GM12865 (cell line): ENCODE measurements around the gene MRPS34.

Experiments used
- DNase-seq: peaks from one replicate; pipeline ENCODE4 v3.0.0; 2010; ENCODE audit warnings: low read depth
- H3K4me3 ChIP-seq: 2 replicates; pipeline ENCODE4 v1.5.1; 2011; ENCODE audit warnings: mild to moderate bottlenecking, low read depth, low read length, control low read depth
- TF ChIP-seq, protein P1 (sequence below): IDR thresholded peaks from 2 replicates; pipeline ENCODE4 v1.5.1; 2011; ENCODE audit warnings: low read length, control low read depth, low read depth, inconsistent platforms; ENCODE audit not compliant: insufficient read depth; ENCODE audit errors: missing control alignments

Gene MRPS34

DNA sequence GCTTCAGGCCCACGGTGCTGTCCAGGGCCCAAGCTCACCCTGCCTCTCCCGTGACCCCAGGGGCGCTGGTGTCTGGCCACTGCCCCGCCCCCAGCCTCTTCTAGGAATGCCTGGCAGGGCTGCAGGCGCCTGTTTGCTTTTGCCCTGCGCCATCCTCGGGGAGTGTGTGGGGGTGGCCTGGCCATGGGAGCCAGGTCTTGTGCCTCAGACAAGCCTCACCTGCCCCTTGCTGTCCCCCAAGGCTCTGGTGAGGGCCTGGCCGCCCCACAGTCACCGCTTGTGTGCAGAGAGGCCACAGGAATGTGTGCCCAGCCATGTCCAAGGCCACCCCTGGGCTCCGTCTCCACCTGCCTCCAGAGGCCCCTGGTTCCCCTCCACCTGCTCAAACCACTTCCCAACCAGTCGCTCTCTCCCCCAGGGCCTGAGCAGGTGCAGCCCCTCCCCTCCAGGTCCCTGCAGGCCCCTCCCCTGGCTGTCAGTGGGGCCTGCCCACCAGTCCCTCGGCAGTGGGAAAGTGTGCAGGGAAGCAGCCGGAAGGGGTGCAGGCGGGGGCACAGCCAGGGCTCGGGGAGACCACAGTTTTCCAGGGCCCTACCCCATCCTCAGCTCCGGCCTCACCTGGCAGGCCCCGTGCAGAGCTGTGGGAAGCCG is 21.4 kb upstream of the MRPS34 start:
- no peak overlapping the region for H3K4me3 ChIP-seq
- DNase-seq = no peak
- TF ChIP-seq, protein P1, sequence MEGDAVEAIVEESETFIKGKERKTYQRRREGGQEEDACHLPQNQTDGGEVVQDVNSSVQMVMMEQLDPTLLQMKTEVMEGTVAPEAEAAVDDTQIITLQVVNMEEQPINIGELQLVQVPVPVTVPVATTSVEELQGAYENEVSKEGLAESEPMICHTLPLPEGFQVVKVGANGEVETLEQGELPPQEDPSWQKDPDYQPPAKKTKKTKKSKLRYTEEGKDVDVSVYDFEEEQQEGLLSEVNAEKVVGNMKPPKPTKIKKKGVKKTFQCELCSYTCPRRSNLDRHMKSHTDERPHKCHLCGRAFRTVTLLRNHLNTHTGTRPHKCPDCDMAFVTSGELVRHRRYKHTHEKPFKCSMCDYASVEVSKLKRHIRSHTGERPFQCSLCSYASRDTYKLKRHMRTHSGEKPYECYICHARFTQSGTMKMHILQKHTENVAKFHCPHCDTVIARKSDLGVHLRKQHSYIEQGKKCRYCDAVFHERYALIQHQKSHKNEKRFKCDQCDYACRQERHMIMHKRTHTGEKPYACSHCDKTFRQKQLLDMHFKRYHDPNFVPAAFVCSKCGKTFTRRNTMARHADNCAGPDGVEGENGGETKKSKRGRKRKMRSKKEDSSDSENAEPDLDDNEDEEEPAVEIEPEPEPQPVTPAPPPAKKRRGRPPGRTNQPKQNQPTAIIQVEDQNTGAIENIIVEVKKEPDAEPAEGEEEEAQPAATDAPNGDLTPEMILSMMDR = no peak

DNA sequence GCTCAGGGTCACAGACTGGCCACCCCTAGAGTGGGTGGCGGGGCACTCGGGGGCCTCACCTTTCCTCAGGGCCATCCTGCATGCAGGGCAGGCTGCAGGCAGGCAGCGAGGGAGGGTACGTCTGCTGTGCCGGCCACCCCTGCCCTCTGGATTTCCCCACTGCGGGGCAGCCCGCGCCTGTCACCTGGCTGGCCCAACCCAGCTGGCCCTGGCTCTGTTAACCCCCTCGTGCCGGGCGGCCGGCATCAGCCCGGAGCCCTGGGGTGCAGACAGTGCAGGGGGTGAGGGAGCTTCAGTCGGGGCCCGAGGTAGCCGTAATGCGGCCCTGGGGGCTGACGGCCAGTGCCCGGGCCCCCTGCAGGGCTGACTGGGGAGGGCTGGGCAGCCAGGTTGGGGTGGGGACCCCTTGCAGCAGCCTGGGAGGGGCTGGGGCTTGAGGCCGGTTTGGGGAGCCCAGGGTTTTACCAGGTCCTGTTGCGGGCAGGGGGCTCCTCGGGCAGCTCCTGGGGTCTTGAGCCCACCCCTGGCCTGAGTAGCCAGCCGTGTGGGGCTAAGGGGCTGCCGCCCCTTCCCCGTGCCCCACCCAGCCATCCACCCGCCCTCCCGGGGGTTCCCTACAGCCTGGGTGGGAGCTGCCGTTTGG is 20.8 kb upstream of the MRPS34 start, which contains the start of gene IGFALS:
Gene IGFALS, minus strand, starts transcription at position 128 of the 643 bp plus-strand sequence. Its CDS starts 53 bp downstream, at position 75.
- no peak within 1 kb of the TSS for H3K4me3 ChIP-seq
- no peak for DNase-seq
- TF ChIP-seq, protein P1 = no peak

DNA sequence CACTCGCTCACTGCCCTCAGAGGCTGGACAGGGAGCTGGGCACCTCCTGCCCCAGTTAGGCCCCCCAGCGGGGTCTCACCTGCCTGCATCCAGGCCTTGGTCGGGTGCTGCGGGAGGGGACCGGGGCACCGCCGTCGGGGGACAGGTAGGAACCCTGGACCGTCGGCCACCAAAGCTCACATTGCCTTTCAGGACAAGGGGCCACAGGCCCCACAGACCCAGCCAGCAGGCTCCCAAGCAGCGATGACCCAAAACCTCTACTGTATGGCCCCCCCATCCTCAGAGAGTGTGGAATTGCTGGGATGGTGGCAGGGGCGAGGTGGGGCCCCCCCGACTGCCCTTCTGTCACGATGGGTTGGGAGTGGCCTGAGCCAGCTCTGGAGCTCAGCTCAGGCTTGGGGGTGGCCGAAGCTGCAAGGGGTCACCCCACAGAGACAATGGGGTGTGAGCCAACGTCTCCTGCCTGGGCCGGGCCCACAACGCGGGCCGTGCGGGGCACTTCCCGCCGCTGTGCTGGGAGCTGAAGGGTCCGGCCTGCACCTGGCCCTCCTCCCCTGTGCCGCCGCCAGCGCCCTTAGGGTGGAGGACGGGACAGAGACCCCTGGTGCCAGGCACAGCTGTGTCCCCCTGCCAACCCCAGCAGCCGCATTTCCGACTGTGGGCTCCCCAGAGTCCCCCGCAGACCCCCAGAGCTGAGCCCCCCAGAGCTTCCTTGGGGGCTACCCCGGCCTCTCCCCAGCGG is 20.1 kb upstream of the MRPS34 start:
- DNase-seq = no peak
- no peak overlapping the region for H3K4me3 ChIP-seq
- TF ChIP-seq, protein P1 = no peak

DNA sequence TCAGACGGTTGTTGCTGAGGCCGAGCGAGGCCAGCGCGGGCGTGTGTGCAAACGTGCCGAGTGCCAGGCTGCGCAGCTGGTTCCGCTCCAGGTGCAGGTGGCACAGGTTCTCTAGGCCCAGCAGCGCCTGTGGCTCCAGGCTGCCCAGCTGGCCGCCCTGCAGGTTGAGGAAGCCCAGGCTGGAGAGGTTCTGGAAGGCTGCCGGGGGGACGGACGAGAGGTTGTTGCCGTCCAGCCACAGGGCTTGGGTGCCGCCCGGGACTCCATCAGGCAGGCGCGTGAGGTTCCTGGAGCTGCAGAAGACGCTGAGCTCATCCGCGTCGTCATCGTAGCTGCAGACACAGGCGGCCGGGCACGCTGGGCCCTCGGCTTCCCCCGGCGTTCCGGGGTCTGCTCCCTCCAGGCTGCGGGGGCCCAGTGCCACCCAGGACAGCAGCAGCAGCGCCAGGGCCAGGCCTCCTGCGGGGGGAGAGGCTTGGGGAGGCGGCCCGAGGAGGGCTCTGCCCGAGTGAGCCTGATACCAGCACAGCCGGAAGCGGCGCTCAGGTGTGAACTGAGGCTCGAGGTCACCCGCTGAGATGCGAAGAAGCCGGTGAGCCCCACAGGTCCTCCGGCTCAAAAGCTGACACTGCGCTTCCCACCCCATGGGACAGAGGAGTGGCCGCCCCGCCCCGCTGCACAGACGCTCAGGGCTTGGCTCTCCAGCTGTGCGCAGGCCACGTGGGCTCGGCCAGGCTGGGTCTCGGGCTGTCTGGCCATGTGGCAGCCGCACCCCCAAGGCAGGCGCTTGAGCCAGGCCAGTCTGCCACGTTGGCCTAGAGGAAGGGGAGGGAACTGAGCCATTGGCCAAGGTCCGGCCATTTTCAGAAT is 19.2 kb upstream of the MRPS34 start:
- no peak for DNase-seq
- TF ChIP-seq, protein P1 = no peak
- H3K4me3 ChIP-seq = no peak overlapping the region

DNA sequence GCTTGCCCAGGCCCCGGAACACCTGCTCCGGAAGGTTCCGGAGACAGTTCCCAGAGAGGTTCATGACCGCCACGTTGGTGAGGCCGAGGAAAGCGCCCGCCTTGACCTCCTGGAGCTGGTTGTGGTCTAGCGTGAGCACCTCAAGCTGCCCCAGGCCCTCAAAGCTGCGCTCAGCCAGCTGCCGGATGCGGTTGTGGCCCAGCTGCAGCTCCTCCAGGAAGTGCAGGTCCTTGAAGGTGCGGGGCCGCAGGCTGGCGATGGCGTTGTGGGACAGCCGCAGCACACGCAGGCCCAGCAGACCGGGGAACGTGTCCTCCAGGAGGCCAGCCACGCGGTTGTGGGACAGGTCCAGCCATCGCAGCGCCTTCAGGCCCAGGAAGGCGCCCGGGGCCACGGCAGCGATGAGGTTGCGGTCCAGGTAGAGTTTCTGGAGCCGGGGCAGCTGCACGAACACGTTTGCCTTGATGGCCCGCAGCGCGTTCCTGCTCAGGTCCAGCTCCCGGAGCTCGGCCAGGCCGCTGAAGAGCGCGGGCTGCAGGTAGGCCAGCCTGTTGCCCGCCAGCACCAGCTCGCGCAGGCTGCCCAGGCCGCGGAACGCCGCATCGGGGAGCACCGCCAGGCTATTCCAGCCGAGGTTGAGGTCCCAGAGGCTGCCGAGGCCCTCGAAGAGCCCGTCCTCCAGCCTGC is 18.5 kb upstream of the MRPS34 start:
- DNase-seq = no peak
- no peak overlapping the region for H3K4me3 ChIP-seq
- TF ChIP-seq, protein P1 = no peak
